Activated T-helper 9 cell treated with anti-CD3 and anti-CD28 coated beads, Interleukin-2, amount 50 U/mL, for 16 hours (primary cell): ENCODE results near the gene C17orf67.
"Not testable (repeated sequence)": the region's sequence is repeated elsewhere in the genome, so short reads cannot be mapped to it uniquely, and the experiment has no call there.

Experiments
- DNase-seq: peaks from one replicate; pipeline ENCODE4 v3.0.0-alpha.2; 2020; ENCODE audit warnings: low read depth

C17orf67 gene

GRCh38 chr17:56773124-56773523 is 60.6 kb downstream of the C17orf67 start:
- no peak for DNase-seq

GRCh38 chr17:56772442-56772841 is 61.3 kb downstream of the C17orf67 start:
- DNase-seq, result no peak

- no peak for DNase-seq
Observed at GRCh38 chr17:56771975-56772374, 61.7 kb downstream of the C17orf67 start.

- no peak for DNase-seq
Observed at GRCh38 chr17:56771563-56771962, 62.2 kb downstream of the C17orf67 start.

- DNase-seq, result no peak
Observed at GRCh38 chr17:56770427-56770826, 63.3 kb downstream of the C17orf67 start.

GRCh38 chr17:56765449-56765848 is 68.3 kb downstream of the C17orf67 start:
- DNase-seq, result no peak

- no peak for DNase-seq
Observed at GRCh38 chr17:56762988-56763387, 70.7 kb downstream of the C17orf67 start.

GRCh38 chr17:56762144-56762543 is 71.6 kb downstream of the C17orf67 start:
- DNase-seq, result no peak

GRCh38 chr17:56761387-56761786 is 72.3 kb downstream of the C17orf67 start:
- DNase-seq, result no peak

- DNase-seq, result not testable (repeated sequence)
Observed at GRCh38 chr17:56757611-56758010, 76.1 kb downstream of the C17orf67 start.

- DNase-seq, result no peak
Observed at GRCh38 chr17:56756536-56756935, 77.2 kb downstream of the C17orf67 start.

GRCh38 chr17:56755310-56755709 is 78.4 kb downstream of the C17orf67 start:
- DNase-seq, result no peak

- no peak for DNase-seq
Observed at GRCh38 chr17:56754523-56755208, 79.1 kb downstream of the C17orf67 start.

- DNase-seq, result no peak
Observed at GRCh38 chr17:56752263-56752836, 81.4 kb downstream of the C17orf67 start.

GRCh38 chr17:56751145-56751738 is 82.5 kb downstream of the C17orf67 start:
- DNase-seq, result no peak

- no peak for DNase-seq
Observed at GRCh38 chr17:56744721-56745120, 89.0 kb downstream of the C17orf67 start.

GRCh38 chr17:56742601-56743000 is 91.1 kb downstream of the C17orf67 start:
- DNase-seq, result no peak
